ENCODE measurements around the gene IGF2BP1.
"Not testable (repeated sequence)": the region's sequence is repeated elsewhere in the genome, so short reads cannot be mapped to it uniquely, and the experiment has no call there.

The IGF2BP1 gene

GRCh38 chr17:49018748-49019147 is 21.6 kb downstream of the IGF2BP1 start:
- DNase-seq (ENCODE audit: low read depth in 2 of 2, low spot score in 1 of 2) = no peak

DNA sequence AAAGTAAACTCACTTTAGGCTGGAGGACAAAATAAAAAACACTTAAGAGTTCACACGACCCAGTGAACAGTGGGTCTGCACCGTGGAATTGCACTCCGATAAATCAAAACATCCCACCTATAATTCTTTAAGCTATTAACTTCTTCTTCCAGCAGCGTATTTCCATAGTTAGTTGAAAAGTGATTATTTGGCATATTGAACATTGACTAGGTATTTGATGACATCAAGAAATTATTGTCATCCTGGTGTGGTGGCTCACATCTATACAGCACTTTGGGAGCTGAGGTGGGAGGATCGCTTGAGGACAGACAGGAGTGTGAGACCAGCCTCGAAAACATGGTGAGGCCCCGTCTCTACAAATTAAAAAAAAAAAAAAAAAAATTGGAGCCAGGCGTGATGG is 23.4 kb downstream of the IGF2BP1 start:
- no peak for DNase-seq (ENCODE audit: low read depth in 2 of 2, low spot score in 1 of 2)

- DNase-seq (ENCODE audit: low read depth in 2 of 2, low spot score in 1 of 2) = no peak
Measured at GRCh38 chr17:49021095-49021767, 24.0 kb downstream of the IGF2BP1 start.

GRCh38 chr17:49021768-49022103 is 24.6 kb downstream of the IGF2BP1 start:
- no peak for DNase-seq (ENCODE audit: low read depth in 2 of 2, low spot score in 1 of 2)

- DNase-seq (ENCODE audit: low read depth in 2 of 2, low spot score in 1 of 2) = no peak
Measured at GRCh38 chr17:49022391-49022941, 25.3 kb downstream of the IGF2BP1 start.

DNA sequence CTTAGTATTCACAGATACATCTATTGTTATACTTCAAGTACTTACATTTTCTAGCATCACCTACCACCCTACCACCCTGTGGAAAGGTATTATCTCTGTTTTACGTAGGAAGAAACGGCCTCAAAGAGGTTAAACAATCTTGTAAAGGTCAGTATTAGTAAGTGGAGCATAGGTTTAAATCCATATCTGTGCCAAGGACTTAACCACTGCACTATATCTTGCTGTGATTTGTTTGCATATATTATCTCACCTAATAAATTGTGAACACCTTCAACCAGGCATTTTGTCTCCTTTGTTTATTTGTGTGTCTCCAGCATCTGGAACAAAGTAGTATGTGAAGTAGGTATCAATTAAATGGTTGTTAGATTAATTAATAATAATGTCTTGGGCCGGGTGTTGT is 27.3 kb downstream of the IGF2BP1 start:
- no peak for DNase-seq (ENCODE audit: low read depth in 2 of 2, low spot score in 1 of 2)

GRCh38 chr17:49026447-49026846 is 29.3 kb downstream of the IGF2BP1 start:
- not testable (repeated sequence) for DNase-seq (ENCODE audit: low read depth in 2 of 2, low spot score in 1 of 2)

GRCh38 chr17:49028271-49028670 is 31.1 kb downstream of the IGF2BP1 start:
- DNase-seq (ENCODE audit: low read depth in 2 of 2, low spot score in 1 of 2) = no peak

DNA sequence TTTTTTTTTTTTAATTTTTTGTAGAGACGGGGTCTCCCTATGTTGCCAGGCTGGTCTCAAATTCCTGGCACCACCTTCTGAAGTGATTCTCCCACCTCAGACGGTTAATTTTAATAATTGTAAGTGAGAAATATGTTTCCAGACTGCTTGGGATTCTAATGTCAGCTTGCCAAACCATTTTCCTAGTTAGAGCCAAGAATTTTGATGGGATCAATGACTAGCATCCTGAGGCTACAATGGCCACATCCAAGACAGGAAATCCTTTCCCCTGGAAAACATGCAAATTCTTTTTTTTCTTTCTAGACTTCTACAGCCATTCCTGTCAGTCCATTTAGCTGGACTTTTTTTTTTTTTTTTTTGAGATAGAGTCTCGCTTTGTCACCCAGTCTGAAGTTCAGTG is 32.6 kb downstream of the IGF2BP1 start:
- DNase-seq (ENCODE audit: low read depth in 2 of 2, low spot score in 1 of 2) = no peak

GRCh38 chr17:49031965-49032928 is 35.1 kb downstream of the IGF2BP1 start:
- peak in 1 of 2 donors; percentile 7 for DNase-seq (ENCODE audit: low read depth in 2 of 2, low spot score in 1 of 2)

- no peak for DNase-seq (ENCODE audit: low read depth in 2 of 2, low spot score in 1 of 2)
Measured at GRCh38 chr17:49035470-49036269, 38.5 kb downstream of the IGF2BP1 start.

DNA sequence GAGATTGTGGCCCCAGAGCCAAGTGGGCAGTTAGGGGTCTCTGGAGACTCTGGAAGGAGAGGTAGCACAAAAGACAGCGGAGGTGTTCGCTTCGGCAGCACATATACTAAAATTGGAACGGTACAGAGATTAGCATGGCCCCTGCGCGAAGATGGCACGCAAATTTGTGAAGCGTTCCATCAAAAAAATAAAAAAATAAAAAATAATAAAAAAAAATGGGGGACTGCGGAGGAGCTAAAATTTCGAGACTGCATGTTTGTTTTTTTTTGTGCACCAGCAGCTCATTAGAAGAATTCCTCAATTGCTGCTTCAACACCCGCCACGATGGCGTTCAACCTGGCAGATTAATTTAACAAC is 39.1 kb downstream of the IGF2BP1 start:
- DNase-seq (ENCODE audit: low read depth in 2 of 2, low spot score in 1 of 2) = no peak

- no peak for DNase-seq (ENCODE audit: low read depth in 2 of 2, low spot score in 1 of 2)
Measured at GRCh38 chr17:49038138-49038537, 41.0 kb downstream of the IGF2BP1 start.

GRCh38 chr17:49038544-49038943 is 41.4 kb downstream of the IGF2BP1 start:
- no peak for DNase-seq (ENCODE audit: low read depth in 2 of 2, low spot score in 1 of 2)

- not testable (repeated sequence) for DNase-seq (ENCODE audit: low read depth in 2 of 2, low spot score in 1 of 2)
Measured at GRCh38 chr17:49039518-49039917, 42.3 kb downstream of the IGF2BP1 start.

GRCh38 chr17:49041527-49041926 is 44.3 kb downstream of the IGF2BP1 start:
- no peak for DNase-seq (ENCODE audit: low read depth in 2 of 2, low spot score in 1 of 2)

DNA sequence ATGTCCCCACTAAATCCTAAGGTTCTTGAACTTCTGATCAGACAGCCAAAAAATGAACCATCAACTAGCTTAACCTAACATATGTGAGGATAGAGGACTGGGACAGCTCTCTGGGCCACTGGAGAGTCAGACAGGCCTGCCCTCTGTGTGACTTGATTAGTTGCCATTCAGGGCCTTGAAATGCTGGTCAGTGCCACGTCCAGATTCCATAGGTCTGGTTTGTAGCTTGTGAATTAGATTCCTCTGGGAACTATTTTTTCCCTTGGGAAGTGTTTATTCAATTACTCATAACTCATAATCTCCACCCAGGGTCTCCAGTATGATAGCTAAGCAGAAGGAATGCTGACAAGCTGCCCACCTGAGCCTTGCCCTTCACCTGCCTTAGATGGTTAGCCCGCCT is 48.2 kb downstream of the IGF2BP1 start:
- no peak for DNase-seq (ENCODE audit: low read depth in 2 of 2, low spot score in 1 of 2)

DNA sequence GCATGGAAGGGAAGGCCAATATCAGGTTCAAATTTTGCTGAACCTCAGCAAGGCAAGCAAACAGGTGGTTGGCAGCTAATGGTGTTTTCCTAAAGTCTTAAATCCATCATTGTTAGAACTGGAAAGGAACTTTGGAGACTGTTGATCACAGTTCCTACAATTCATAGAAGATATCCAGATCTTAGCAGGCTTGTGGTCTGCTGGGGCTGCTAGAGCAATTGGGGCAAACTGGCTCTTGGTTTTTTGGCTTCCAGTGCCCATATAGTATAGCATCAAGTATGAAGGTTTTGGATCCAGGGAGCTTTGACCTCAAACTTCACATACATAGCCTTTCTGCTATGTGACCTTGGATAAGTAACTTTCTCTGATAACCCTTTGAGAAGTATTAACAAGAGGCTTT is 49.7 kb downstream of the IGF2BP1 start:
- DNase-seq (ENCODE audit: low read depth in 2 of 2, low spot score in 1 of 2) = no peak

DNA sequence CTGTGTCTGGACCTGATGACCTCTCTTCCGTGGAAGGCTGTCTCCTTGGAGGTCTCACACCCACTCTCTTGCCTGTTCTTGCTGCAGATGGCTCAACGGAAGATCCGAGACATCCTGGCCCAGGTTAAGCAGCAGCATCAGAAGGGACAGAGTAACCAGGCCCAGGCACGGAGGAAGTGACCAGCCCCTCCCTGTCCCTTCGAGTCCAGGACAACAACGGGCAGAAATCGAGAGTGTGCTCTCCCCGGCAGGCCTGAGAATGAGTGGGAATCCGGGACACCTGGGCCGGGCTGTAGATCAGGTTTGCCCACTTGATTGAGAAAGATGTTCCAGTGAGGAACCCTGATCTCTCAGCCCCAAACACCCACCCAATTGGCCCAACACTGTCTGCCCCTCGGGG is 52.1 kb downstream of the IGF2BP1 start:
- no peak for DNase-seq (ENCODE audit: low read depth in 2 of 2, low spot score in 1 of 2)

- DNase-seq (ENCODE audit: low read depth in 2 of 2, low spot score in 1 of 2) = no peak
Measured at GRCh38 chr17:49050611-49051010, 53.4 kb downstream of the IGF2BP1 start.

GRCh38 chr17:49051269-49051668 is 54.1 kb downstream of the IGF2BP1 start:
- DNase-seq (ENCODE audit: low read depth in 2 of 2, low spot score in 1 of 2) = no peak
